GM06990 (cell line): ENCODE results near the gene LSMEM2.

ENCODE experiments used
- DNase-seq: peaks from one replicate; pipeline ENCODE4 v3.0.0-alpha.2; 2011; ENCODE audit not compliant: insufficient read length; ENCODE audit errors: extremely low read depth
- H3K27me3 ChIP-seq: replicated peaks from 2 replicates; pipeline ENCODE4 v1.6.0; 2011; ENCODE audit warnings: low read length; ENCODE audit not compliant: control insufficient read depth, insufficient read depth
- H3K36me3 ChIP-seq: 2 replicates; pipeline ENCODE4 v1.5.1; 2011; ENCODE audit warnings: low read length; ENCODE audit not compliant: control insufficient read depth, insufficient read depth
- H3K4me3 ChIP-seq: replicated peaks from 2 replicates; pipeline ENCODE4 v1.5.1; 2011; ENCODE audit warnings: low read depth, mild to moderate bottlenecking, control low read depth, low read length
- TF ChIP-seq, protein P1 (sequence below): IDR thresholded peaks from 2 replicates; pipeline ENCODE4 v1.5.1; 2011; ENCODE audit warnings: low read length, control low read depth, mild to moderate bottlenecking, inconsistent platforms; ENCODE audit not compliant: insufficient read depth, poor library complexity, severe bottlenecking

LSMEM2 gene

DNA sequence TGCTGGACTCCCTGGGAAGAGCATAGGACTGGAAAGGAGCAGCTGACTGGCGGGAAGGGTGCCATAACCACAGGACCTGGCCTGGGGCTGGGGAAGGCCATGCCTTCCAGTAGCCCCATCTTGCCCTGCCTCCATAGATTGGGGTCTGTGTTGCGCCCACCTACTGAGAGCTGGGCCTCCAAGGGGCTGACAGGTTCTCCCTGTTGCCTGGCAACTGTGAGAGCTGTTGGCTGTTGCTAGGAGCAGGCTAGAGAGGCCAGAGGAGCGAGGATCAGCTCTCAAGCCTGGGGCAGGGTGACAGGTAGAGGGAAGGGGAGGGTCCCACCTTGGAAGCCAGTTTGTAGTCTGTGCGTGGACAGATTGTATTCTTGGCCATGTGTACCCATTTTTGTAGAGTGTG is 45.7 kb upstream of the LSMEM2 start:
- TF ChIP-seq, protein P1, sequence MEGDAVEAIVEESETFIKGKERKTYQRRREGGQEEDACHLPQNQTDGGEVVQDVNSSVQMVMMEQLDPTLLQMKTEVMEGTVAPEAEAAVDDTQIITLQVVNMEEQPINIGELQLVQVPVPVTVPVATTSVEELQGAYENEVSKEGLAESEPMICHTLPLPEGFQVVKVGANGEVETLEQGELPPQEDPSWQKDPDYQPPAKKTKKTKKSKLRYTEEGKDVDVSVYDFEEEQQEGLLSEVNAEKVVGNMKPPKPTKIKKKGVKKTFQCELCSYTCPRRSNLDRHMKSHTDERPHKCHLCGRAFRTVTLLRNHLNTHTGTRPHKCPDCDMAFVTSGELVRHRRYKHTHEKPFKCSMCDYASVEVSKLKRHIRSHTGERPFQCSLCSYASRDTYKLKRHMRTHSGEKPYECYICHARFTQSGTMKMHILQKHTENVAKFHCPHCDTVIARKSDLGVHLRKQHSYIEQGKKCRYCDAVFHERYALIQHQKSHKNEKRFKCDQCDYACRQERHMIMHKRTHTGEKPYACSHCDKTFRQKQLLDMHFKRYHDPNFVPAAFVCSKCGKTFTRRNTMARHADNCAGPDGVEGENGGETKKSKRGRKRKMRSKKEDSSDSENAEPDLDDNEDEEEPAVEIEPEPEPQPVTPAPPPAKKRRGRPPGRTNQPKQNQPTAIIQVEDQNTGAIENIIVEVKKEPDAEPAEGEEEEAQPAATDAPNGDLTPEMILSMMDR: no peak
- Histone ChIP-seq H3K4me3 (no peak overlapping the region), H3K27me3 (no peaks in the 10 kb centered on the region), H3K36me3 (no peaks in the 10 kb centered on the region)
- DNase-seq: no peak

DNA sequence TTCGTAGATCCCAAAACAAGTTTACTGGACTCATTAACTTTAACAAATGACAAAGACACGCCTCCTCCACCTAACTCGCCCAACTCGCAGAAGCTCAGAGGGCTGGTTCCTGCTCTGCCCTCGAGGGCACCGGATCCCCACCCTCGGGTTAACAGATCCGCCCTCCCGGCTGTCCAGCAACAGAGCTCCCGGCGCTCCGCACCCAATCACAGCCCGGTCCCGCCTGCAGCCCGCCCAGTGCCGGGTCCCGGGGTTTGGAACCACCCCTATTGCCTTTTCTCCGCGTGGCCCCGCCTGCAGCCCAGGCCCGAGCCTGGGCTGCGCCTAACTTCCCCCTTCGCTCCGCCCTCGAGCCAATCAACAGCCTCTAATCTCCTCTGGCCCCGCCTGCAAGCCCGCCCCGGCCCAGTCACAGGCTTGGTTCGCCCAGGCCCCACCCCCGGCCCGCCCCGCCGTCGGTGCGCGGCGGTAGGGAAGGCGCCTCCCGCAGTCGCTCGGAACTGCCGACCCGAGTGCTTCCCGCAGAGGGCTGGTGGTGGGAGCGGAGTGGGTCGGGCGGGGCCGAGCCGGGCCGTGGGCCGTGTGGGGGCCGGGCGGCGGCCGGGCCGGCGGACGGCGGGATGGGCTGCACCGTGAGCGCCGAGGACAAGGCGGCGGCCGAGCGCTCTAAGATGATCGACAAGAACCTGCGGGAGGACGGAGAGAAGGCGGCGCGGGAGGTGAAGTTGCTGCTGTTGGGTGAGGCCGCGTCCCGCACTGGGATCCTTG is 43.0 kb upstream of the LSMEM2 start, which contains the start of gene GNAI2:
Gene GNAI2 (plus strand): TSS at position 489 of the 768 bp plus-strand sequence. CDS start 132 bp downstream, at position 621.
- peak; percentile 99 for DNase-seq
- no peaks in the 10 kb centered on the region for H3K27me3 ChIP-seq
- TF ChIP-seq, protein P1: no peak
- H3K36me3 ChIP-seq: no peaks in the 10 kb centered on the region; the same call in 1 of the 2 replicates
- peak within 1 kb of the TSS; percentile 90 for H3K4me3 ChIP-seq

DNA sequence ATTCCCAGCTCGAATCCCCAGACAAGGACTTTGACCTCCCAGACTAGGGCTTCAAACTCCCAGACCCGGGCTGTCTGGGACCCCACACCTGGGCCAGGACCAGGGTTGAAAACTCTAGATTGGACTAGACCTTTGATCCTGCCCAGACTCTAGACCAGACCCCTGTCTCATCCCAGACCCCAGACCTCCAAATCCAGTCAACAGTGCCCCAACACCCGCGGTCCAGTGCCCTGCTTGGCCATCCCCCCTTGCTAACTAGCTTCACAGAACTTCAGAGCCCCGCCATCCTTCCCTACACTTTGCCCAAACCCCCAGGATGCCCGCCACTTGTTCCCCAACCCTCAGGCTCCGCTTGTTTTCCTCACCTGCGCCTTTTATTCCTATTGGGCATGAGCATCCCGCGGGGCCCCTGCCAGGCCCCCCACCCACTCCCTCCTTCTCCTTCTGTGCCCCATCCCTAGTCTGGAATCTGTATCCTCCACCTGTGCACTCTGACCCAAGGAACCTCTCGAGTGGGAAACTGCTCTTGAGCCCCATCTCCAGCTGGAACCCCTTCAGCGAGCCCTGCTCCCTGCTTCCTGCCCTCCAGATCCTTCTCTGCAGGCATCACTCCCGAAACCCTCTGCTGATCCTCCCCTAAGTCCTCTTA is 42.3 kb upstream of the LSMEM2 start:
- H3K36me3 ChIP-seq: peaks cover under 1% of the 10 kb centered on the region
- no peak for DNase-seq

DNA sequence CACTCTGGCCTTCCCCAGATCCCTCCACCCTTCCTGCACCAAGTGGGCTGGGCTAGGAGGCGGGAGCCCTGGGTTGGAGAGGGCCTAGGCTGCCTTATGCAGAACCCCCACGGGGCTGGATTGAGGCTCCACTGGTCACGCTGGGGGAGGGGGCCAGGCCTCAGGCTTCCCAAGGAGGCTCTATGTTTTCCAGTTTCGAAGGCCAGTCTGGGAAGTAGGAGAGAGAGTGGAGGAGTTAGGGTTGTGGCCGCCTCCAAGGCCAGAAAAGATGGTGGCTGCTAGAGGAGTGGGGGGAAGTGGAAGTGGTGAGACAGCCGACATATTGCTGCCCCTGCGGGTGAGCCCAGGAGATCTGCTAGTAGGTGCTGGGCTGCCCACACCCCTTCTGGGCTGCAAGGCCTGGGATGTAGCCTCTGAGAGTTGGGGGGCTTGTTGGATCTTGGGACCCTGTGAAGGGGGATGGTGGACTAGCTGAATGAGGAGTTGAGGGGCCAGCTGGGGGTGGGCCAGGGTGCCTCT is 41.7 kb upstream of the LSMEM2 start:
- H3K27me3 ChIP-seq: no peaks in the 10 kb centered on the region
- H3K4me3 ChIP-seq: peak overlapping the region; percentile 90
- peaks cover 3% of the 10 kb centered on the region for H3K36me3 ChIP-seq
- DNase-seq: peak; percentile 38
- TF ChIP-seq, protein P1: no peak

More for the DNA sequence above, 42.3 kb upstream of the LSMEM2 start:
- peak overlapping the region; percentile 90 for H3K4me3 ChIP-seq
- TF ChIP-seq, protein P1: no peak
- H3K27me3 ChIP-seq: no peaks in the 10 kb centered on the region

DNA sequence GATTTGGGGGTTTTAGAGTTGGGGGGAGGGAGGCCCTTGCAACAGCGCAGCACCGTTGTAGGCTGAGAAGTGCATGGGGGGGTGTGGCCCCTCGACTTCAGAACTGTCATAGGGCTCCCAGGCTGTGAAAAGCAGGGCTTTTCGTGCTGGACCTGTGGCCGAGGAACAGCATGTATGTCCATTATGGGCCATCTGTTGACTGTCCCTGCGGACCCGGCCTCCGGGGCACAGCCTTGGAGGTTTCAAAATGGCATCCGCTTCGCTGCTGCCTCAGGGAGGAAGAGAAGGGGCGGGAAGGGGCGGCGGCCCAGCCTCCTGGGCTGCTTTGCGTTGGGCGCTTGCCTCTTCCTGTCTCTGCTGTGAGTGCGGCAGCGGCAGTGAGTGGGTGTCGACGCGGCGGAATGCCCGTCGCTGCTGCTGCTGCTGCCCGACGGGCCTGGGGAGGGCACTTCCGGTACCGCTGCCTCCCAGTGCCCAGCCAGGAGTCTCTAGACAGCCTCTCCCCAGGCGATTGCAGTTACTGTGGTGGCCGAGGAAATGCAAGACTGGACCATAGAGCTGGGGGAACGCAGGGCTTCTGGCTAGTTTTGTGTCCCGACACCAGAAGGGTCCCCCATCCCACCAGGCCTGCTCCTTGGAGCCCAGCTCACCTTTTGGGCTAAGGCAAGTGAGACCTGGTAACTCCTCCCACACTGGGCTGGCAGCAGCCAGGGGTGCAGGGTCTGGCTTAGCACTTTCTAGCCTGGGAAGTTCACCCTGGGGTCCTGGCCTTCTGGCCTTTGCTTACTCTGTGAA is 40.9 kb upstream of the LSMEM2 start:
- TF ChIP-seq, protein P1: no peak

More for the DNA sequence above, 40.9 kb upstream of the LSMEM2 start:
- Histone ChIP-seq H3K27me3 (no peaks in the 10 kb centered on the region), H3K36me3 (peaks cover 3% of the 10 kb centered on the region), H3K4me3 (peak overlapping the region; percentile 90)
- peak; percentile 89 for DNase-seq
